HG03558 (cell line): ENCODE measurements around the gene CPA5.

Experiments
- ATAC-seq: cut with Tn5 transposase; IDR thresholded peaks from one replicate; pipeline ENCODE4 v1.9.1; 2021; ENCODE audit warnings: moderate number of reproducible peaks; ENCODE audit not compliant: unreplicated experiment; ENCODE audit errors: extremely low read depth

The CPA5 gene

DNA sequence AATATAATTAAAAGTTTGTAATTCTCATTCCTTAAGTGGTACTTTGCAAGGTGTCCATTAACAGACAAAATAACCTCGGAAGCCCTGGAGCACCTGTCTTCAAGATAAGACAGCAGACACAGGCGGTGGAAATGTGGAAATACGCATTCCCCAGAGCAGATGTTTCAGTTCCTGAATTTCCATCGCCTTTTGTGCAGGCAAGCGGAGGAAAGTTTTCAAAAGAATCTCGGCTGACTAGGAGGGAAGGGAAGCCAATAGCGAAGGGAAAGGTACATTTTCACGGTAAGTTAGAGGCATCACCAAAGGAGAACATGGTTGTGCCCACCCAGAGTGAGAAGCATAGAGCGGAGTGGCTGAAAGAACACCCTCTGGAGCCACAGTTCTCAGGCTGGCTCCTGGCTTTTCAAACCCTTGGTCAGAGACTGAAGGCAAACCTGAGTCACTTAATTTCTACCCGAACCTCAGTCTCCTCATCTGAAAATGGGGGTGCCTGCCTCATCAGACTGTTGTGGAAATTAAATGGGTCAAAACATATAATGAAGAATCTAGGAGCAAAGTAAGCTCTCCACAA, 49.3 kb downstream of the CPA5 start:
- no peak for ATAC-seq

- ATAC-seq: no peak
Measured at GRCh38 chr7:130394421-130395195, 50.0 kb downstream of the CPA5 start.

GRCh38 chr7:130395421-130395820, 50.8 kb downstream of the CPA5 start:
- ATAC-seq: no peak

DNA sequence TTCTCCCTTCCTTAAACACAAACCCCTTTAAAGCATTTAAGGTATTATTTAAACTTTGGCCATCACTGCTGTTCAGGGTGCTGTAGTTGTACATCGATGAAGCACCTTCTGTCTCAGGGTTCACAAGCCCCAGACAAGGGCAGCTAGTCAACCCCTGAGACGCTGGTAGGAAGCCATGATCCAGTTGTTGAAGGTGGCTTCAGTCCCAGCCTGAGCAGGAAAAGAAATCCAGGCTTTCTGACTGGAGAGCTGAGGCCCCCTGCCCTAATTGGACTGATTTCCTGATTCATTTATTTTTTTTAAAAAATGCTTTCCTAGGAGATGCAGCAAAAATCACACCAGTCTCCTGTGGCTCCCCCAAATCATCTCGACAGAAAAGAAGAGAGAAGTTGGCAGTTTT, 51.5 kb downstream of the CPA5 start:
- no peak for ATAC-seq

DNA sequence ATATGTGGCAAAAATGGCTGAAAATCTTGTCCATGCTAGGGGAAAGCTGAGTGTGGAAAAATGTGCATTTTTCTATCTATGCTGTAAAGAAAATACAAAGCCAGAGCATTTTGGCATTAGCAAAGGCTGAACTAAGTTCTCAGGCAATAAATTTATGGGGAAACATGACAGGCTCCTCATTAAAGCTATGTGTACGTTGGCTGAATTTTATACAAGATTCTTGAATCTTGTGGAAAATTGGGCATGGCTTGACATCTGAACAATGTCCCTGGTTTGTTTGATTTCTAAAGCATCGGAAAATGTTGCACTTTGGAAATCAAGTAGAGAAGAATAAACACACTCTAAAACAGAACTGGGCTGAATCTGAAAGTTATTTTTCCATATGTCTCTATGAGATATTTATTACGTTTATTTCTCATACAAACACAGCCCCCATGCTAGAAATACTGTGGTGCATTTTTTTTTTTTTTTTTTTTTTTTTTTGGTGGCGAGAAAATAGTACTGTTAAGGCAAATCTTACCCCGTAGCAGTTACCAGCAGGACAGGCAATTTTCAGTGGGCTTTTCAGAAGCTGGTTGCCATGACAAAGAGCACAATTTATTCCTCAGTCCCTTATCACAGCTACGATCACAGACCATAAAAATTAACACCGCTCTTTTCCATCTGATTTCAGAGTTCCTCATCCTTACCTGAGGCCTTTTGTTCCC, 52.6 kb downstream of the CPA5 start:
- ATAC-seq: no peak

DNA sequence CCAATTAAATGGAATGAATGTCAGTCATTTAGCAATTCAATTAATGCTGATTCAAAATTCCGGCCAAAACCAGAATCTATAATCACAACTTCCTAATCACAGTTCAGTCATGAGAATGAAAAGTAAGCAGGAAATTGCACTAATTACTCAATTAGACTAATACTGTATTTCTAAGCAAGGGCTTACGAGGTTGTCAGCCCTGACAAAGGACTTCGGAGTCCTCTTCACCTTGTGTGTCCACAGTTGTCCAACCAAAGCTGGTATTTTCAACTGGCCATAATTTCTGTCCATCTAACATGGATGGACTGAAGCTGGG, 53.1 kb downstream of the CPA5 start:
- ATAC-seq: no peak

- no peak for ATAC-seq
Measured at GRCh38 chr7:130398526-130399090, 54.0 kb downstream of the CPA5 start.

DNA sequence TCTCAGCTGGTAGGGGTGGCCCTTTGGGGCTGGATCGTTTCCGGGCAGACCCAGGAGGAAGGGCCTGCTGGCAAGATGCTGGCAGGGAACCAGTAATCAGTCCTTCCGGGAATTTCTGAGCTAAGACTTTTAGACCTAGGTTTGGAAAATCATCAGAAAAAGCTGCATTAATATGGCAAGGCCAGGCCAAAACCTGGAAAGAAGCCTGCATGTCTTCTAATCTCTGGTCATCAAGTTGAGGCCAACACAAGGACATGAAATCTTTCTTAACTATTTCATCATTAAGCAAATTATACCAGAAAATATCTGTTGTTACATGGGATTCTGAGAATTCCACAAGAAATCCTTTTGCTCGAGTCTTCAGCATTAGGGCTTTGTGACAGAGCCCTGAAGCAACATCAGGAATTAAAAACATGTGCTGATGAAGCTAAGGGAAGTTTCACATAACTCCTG, 55.5 kb downstream of the CPA5 start:
- ATAC-seq: no peak

DNA sequence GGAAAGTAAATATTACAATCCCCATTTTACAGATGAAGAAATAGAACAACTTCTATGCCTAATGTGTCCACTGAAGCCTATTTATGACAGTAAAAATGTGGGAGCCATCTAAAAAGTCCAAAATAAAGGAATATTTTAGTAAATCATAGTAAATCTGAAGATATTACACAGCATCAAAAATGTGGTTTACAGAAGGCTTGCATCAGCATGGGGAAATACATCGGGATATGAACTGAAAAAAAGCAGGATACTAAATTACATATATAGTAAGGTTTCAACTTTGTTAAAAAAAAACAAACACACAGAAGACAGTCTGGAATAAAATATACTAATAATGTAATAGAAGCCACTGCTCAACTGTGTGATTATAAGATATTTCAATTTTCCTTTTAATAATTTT, 56.5 kb downstream of the CPA5 start:
- no peak for ATAC-seq

DNA sequence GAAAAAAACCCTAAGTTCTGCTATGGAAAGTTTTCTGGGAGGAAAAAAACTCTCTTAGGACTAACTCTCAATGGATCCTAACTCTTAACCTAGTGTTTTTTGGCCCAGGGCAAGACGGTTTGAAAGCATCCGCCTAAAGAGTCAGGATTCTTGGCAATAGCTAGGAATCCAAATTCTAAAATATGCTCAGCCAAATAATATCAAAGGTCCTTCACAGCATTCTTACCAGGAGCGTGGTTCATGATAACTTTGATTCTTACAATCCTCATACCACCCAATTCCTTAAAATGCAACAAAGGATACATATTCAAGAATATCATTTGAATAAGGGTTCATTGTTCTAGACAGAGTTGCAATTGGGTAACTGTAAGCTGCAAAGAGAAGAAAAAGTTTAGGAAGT, 57.0 kb downstream of the CPA5 start:
- no peak for ATAC-seq

GRCh38 chr7:130405003-130405402, 60.4 kb downstream of the CPA5 start:
- no peak for ATAC-seq

- ATAC-seq: no peak
Measured at GRCh38 chr7:130409067-130409711, 64.6 kb downstream of the CPA5 start.

GRCh38 chr7:130409712-130410072, 65.1 kb downstream of the CPA5 start:
- ATAC-seq: no peak

DNA sequence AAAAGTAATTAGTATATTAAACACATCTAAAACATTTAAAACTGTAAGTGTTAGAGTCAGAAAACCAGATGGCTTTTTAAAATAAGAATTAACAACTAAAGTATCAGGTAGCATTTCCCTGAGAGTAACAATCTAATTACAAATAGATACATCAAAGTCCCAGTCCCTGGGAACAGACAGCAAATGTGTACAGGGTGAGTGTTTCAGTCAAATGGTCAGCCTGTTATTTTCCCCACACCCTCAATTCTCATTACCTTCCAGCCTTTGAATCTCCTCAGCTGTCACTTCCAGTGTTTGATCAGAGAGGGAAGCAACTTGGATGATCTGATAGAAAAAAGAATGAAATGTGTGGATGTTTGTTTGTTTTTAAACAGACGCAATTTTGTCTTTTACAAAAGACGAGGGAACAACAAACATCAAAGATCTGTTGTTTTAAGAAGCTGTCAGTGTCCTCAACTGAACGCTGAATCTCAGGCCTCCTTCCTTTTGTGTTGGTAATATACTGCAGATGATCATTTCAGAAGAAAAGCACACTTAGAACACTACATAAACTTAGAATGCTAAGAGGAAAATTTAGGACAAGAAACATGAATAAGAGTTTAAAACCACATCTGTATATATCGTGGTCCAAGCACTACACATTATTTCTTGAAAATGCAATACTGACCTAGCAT, 66.4 kb downstream of the CPA5 start:
- no peak for ATAC-seq

DNA sequence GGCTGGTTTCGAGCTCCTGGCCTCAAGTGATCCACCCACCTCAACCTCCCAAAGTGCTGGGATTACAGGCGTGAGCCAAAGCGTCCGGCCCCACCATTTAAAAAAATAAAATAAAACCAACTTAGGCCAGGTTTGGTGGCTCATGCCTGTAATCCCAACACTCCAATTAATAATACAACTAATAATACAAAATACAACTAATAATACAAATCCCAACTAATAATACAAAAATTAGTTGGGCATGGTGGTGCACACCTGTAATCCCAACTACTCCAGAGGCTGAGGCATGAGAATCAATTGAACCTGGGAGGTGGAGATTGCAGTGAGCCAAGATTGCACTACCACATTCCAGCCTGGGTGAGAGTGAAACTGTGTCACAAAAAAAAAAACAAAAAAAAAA, 68.6 kb downstream of the CPA5 start:
- ATAC-seq: no peak

GRCh38 chr7:130415006-130415405, 70.4 kb downstream of the CPA5 start:
- ATAC-seq: no peak

DNA sequence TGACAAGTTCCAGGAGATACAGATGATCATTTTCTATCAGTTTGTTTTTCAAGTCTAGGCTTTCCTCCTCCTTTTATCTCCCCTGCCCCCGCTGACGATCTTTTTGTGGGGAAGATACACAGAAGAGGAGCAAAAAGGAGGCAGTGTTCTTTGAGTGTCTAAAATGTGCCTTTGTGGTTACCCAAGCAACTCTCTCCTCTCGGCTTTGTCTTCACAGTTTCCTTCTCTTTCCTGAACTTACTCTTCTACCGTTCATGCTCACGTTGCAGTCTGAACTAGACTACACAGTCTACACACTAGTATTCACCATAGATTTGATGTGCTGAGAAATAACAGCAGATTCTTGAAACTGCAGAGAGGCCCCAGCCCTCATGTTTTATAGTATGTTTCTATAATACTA, 72.6 kb downstream of the CPA5 start:
- ATAC-seq: no peak

DNA sequence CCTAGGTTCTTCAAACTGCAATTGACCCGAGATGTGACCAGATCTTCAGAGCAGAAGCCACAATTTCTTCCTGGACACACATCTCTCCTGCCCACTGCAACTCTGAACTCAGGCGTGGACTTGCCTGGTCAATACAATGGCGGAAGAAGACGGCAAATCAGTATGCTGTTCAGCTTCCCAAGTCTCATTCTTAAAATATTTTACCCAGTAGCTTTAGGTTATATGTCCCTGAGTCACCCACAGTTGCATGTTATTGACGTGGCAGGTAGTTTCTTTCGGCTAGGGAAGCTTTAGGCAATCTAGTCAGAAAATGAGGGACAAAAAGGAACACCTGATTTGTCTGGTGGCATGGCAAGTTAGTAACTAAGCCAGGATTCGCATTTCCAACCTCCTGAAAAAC, 73.7 kb downstream of the CPA5 start:
- ATAC-seq: no peak
